ENCODE measurements around the gene SND1.

SND1 gene

DNA sequence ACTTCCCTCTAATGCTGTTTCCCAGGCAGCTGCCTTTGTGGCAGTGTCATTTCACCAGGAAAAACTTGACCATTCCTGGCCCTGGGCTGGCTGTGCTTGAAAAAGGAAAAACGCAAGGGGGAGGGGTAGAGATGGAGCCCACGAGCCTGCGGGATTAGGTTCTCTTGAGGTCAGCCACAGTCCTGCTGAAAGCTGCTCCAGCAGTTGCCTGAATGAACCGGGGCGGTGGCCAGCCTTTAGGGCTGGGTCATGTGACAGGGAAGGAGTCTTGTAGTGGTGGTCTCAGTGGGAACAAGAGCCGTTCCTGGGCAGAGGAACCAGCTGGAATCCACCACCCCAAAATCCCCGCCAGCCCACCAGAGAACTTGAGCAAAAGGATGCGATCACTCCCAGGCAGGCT, 430.4 kb downstream of the SND1 start:
- no peak overlapping the region for H3K4me3 ChIP-seq (ENCODE audit: low read length)
- no peaks in the 10 kb centered on the region for H3K9me2 ChIP-seq (replicated peaks; ENCODE audit: insufficient read depth, low read length)
- no peaks in the 10 kb centered on the region for H4K20me1 ChIP-seq (ENCODE audit: insufficient read depth, low read length)
- TF ChIP-seq EZH2 (optimal IDR thresholded peaks at IDR 0.05; ENCODE audit: low read depth, low read length) (no peak), EZH2phosphoT487 (IDR thresholded peaks at IDR 0.05; ENCODE audit: low read length) (no peak)
- TF ChIP-seq, protein P1, sequence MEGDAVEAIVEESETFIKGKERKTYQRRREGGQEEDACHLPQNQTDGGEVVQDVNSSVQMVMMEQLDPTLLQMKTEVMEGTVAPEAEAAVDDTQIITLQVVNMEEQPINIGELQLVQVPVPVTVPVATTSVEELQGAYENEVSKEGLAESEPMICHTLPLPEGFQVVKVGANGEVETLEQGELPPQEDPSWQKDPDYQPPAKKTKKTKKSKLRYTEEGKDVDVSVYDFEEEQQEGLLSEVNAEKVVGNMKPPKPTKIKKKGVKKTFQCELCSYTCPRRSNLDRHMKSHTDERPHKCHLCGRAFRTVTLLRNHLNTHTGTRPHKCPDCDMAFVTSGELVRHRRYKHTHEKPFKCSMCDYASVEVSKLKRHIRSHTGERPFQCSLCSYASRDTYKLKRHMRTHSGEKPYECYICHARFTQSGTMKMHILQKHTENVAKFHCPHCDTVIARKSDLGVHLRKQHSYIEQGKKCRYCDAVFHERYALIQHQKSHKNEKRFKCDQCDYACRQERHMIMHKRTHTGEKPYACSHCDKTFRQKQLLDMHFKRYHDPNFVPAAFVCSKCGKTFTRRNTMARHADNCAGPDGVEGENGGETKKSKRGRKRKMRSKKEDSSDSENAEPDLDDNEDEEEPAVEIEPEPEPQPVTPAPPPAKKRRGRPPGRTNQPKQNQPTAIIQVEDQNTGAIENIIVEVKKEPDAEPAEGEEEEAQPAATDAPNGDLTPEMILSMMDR (IDR thresholded peaks at IDR 0.05; ENCODE audit: low read length), result no peak
- no peak overlapping the region for H3K27ac ChIP-seq (ENCODE audit: low read length)
- no peak overlapping the region for H2AFZ ChIP-seq (ENCODE audit: low read length)
- H3K4me2 ChIP-seq (ENCODE audit: low read depth, low read length), result no peak overlapping the region
- H3K36me3 ChIP-seq (replicated peaks; ENCODE audit: insufficient read depth, low read length), result 0 out of 2 replicates have a peak, but pooled peaks cover 5% of the 10 kb centered on the region
- no peaks in the 10 kb centered on the region for H3K4me1 ChIP-seq (ENCODE audit: low read length)
- no peaks in the 10 kb centered on the region for H3F3A ChIP-seq (ENCODE audit: insufficient read depth, low read length)
- no peak overlapping the region for H3K9ac ChIP-seq (ENCODE audit: low read length)
- H3K79me2 ChIP-seq (ENCODE audit: low read length), result no peaks in the 10 kb centered on the region
- no peaks in the 10 kb centered on the region for H3K9me3 ChIP-seq (replicated peaks; ENCODE audit: insufficient read depth, low read length)
- no peak for DNase-seq
- H3K27me3 ChIP-seq (replicated peaks; ENCODE audit: insufficient read depth, low read length), result no peaks in the 10 kb centered on the region

- Histone ChIP-seq H3K9me2 (replicated peaks; ENCODE audit: insufficient read depth, low read length) (no peaks in the 10 kb centered on the region), H3K79me2 (ENCODE audit: low read length) (no peaks in the 10 kb centered on the region), H3K4me1 (ENCODE audit: low read length) (no peaks in the 10 kb centered on the region), H4K20me1 (ENCODE audit: insufficient read depth, low read length) (no peaks in the 10 kb centered on the region), H3K4me2 (ENCODE audit: low read depth, low read length) (no peak overlapping the region), H2AFZ (ENCODE audit: low read length) (no peak overlapping the region), H3K4me3 (ENCODE audit: low read length) (no peak overlapping the region), H3F3A (ENCODE audit: insufficient read depth, low read length) (no peaks in the 10 kb centered on the region), H3K9ac (ENCODE audit: low read length) (no peak overlapping the region), H3K36me3 (replicated peaks; ENCODE audit: insufficient read depth, low read length) (peaks cover 12% of the 10 kb centered on the region; the same call in 1 of the 2 replicates), H3K27ac (ENCODE audit: low read length) (no peak overlapping the region), H3K9me3 (replicated peaks; ENCODE audit: insufficient read depth, low read length) (no peaks in the 10 kb centered on the region), H3K27me3 (replicated peaks; ENCODE audit: insufficient read depth, low read length) (no peaks in the 10 kb centered on the region)
- TF ChIP-seq EZH2 (optimal IDR thresholded peaks at IDR 0.05; ENCODE audit: low read depth, low read length), result no peak
- TF ChIP-seq, protein P1 (IDR thresholded peaks at IDR 0.05; ENCODE audit: low read length), result no peak
- no peak for TF ChIP-seq EZH2phosphoT487 (IDR thresholded peaks at IDR 0.05; ENCODE audit: low read length)
- DNase-seq, result no peak
Measured at GRCh38 chr7:128084896-128085608, 433.1 kb downstream of the SND1 start.

GRCh38 chr7:128090492-128090891, 438.5 kb downstream of the SND1 start:
- Histone ChIP-seq H4K20me1 (ENCODE audit: insufficient read depth, low read length) (no peaks in the 10 kb centered on the region), H3K4me2 (ENCODE audit: low read depth, low read length) (no peak overlapping the region)

More at GRCh38 chr7:128090492-128090891, 438.5 kb downstream of the SND1 start:
- H3K27me3 ChIP-seq (replicated peaks; ENCODE audit: insufficient read depth, low read length), result no peaks in the 10 kb centered on the region
- no peak overlapping the region for H3K4me3 ChIP-seq (ENCODE audit: low read length)
- no peaks in the 10 kb centered on the region for H3F3A ChIP-seq (ENCODE audit: insufficient read depth, low read length)
- H3K36me3 ChIP-seq (replicated peaks; ENCODE audit: insufficient read depth, low read length), result peaks cover 10% of the 10 kb centered on the region; the same call in 1 of the 2 replicates
- no peaks in the 10 kb centered on the region for H3K9me2 ChIP-seq (replicated peaks; ENCODE audit: insufficient read depth, low read length)
- H2AFZ ChIP-seq (ENCODE audit: low read length), result no peak overlapping the region
- TF ChIP-seq EZH2phosphoT487 (IDR thresholded peaks at IDR 0.05; ENCODE audit: low read length) (no peak), EZH2 (optimal IDR thresholded peaks at IDR 0.05; ENCODE audit: low read depth, low read length) (no peak)
- TF ChIP-seq, protein P1 (IDR thresholded peaks at IDR 0.05; ENCODE audit: low read length), result no peak
- no peak overlapping the region for H3K27ac ChIP-seq (ENCODE audit: low read length)
- no peaks in the 10 kb centered on the region for H3K79me2 ChIP-seq (ENCODE audit: low read length)
- DNase-seq, result no peak
- H3K4me1 ChIP-seq (ENCODE audit: low read length), result no peaks in the 10 kb centered on the region
- H3K9me3 ChIP-seq (replicated peaks; ENCODE audit: insufficient read depth, low read length), result no peaks in the 10 kb centered on the region
- H3K9ac ChIP-seq (ENCODE audit: low read length), result no peak overlapping the region

Data from MM.1S (cell line).